Mesothelial cell of epicardium (in vitro differentiated cells): ENCODE results near the gene ADAMTSL1. TPM values are rescaled to one million over a fixed set of nuclear protein-coding genes. Genes with fewer than 3 reads are reported as not detected.

Experiments used
- DNase-seq, 2 experiments: peaks; one replicate each; pipeline ENCODE4 v3.0.0; 2021; ENCODE audit warnings: low spot score in 2 of 2; ENCODE audit not compliant: unreplicated experiment in 2 of 2
- H3K27ac Mint-ChIP-seq: 2 replicates; pipeline ENCODE4 v1.8.0; 2021; ENCODE audit warnings: mixed read lengths
- H3K27me3 Mint-ChIP-seq: 2 replicates; pipeline ENCODE4 v1.8.0; 2021; ENCODE audit warnings: low read depth, mixed read lengths
- H3K36me3 Mint-ChIP-seq: 2 replicates; pipeline ENCODE4 v1.8.0; 2021; ENCODE audit warnings: mixed read lengths
- H3K4me1 Mint-ChIP-seq: 2 replicates; pipeline ENCODE4 v1.8.0; 2021; ENCODE audit warnings: mixed read lengths
- H3K4me3 Mint-ChIP-seq: 2 replicates; pipeline ENCODE4 v1.8.0; 2021; ENCODE audit warnings: mild to moderate bottlenecking, moderate library complexity, mixed read lengths
- H3K9me3 Mint-ChIP-seq: 2 replicates; pipeline ENCODE4 v1.8.0; 2021; ENCODE audit warnings: mixed read lengths
- total RNA-seq: library from RNA; stranded (reverse); gene quantifications from 3 replicates; pipeline ENCODE4 v1.2.1, GENCODE V29; 2021
- TF ChIP-seq, protein P1 (sequence below): fragments of 200-600 bp; sonication (generic); IDR thresholded peaks from one replicate; pipeline ENCODE4 v1.5.0; 2021; ENCODE audit warnings: antibody characterized with exemption; ENCODE audit not compliant: unreplicated experiment

ADAMTSL1 gene
- total RNA-seq, 1 donor from 2014 or later, result 48.0 TPM

DNA sequence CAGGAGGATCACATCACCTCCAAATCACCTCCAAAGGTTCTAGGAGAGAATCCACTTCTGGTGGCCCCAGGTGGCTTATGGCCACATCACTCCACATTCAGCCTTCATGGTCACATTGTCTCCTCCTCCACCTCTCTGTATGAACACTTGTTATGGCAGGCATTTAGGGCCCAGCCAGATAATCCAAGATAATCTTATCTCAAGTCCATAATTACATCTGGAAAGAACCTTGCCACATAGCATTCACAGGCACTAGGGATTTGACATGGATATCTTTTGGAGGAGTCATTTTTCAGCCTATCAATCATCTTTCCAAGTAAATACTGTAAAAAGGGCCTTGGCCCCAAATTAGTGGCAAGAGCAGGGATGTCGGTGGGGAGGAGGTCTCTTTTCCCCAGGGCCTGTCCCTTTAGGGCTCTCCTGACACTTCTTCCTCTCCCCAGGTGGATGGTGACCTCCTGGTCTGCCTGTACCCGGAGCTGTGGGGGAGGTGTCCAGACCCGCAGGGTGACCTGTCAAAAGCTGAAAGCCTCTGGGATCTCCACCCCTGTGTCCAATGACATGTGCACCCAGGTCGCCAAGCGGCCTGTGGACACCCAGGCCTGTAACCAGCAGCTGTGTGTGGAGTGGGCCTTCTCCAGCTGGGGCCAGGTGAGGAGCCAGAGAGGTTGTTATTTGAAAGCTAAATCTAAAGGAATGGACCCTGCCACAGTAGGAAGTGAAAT, 418.2 kb downstream of the ADAMTSL1 start:
- no peak for DNase-seq
- Mint-ChIP-seq H3K4me1 (peaks cover 19% of the 10 kb centered on the region), H3K36me3 (peaks cover 39% of the 10 kb centered on the region), H3K27ac (no peak overlapping the region), H3K27me3 (no peaks in the 10 kb centered on the region), H3K4me3 (no peak overlapping the region), H3K9me3 (peaks cover 37% of the 10 kb centered on the region)
- TF ChIP-seq, protein P1, sequence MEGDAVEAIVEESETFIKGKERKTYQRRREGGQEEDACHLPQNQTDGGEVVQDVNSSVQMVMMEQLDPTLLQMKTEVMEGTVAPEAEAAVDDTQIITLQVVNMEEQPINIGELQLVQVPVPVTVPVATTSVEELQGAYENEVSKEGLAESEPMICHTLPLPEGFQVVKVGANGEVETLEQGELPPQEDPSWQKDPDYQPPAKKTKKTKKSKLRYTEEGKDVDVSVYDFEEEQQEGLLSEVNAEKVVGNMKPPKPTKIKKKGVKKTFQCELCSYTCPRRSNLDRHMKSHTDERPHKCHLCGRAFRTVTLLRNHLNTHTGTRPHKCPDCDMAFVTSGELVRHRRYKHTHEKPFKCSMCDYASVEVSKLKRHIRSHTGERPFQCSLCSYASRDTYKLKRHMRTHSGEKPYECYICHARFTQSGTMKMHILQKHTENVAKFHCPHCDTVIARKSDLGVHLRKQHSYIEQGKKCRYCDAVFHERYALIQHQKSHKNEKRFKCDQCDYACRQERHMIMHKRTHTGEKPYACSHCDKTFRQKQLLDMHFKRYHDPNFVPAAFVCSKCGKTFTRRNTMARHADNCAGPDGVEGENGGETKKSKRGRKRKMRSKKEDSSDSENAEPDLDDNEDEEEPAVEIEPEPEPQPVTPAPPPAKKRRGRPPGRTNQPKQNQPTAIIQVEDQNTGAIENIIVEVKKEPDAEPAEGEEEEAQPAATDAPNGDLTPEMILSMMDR, result no peak

DNA sequence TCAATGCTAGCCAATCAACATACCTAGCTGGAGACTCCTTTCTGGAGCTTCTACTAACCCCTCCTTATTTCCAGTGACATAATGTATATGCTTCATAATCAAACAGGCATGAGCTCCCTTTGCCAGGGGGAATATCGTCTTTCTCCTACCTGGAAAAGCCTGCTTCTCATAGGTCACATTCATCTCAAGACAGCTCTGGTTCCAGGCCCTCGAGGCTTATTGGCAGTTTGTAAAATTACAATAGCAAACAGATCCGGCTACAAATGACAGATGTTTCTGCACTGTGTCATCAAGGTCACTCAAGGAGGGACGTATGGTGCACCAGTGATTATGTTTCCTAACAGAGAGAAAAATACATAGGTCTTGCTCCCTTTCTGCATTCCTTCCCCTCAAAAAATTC, 419.1 kb downstream of the ADAMTSL1 start:
- no peak overlapping the region for H3K27ac Mint-ChIP-seq
- H3K9me3 Mint-ChIP-seq, result peaks cover 38% of the 10 kb centered on the region
- H3K36me3 Mint-ChIP-seq, result peaks cover 43% of the 10 kb centered on the region
- H3K27me3 Mint-ChIP-seq, result no peaks in the 10 kb centered on the region
- H3K4me1 Mint-ChIP-seq, result peaks cover 18% of the 10 kb centered on the region
- TF ChIP-seq, protein P1, result no peak
- no peak for DNase-seq
- no peak overlapping the region for H3K4me3 Mint-ChIP-seq

DNA sequence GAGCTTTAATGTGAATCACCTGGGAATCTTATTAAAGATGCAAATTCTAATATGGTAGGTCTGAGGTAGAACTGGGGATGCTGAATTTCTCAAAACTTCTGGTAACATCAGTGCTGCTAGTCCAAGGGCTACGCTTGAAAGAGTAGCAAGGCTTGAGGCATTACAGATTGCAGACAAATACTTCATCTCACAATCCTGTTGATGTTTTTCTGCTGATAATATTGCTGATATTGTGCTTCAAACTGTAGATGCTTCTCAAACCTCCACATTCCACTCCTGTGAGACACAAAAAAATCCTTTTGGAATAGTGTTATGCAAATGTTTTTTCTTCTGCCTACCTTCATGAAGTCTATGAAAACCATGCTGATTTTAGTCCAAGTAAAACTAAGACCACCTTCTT, 419.5 kb downstream of the ADAMTSL1 start:
- H3K9me3 Mint-ChIP-seq, result peaks cover 42% of the 10 kb centered on the region
- H3K36me3 Mint-ChIP-seq, result peaks cover 48% of the 10 kb centered on the region
- DNase-seq, result no peak
- TF ChIP-seq, protein P1, result no peak
- H3K4me3 Mint-ChIP-seq, result no peak overlapping the region
- H3K27ac Mint-ChIP-seq, result no peak overlapping the region
- H3K27me3 Mint-ChIP-seq, result peaks cover 1% of the 10 kb centered on the region
- peaks cover 14% of the 10 kb centered on the region for H3K4me1 Mint-ChIP-seq

DNA sequence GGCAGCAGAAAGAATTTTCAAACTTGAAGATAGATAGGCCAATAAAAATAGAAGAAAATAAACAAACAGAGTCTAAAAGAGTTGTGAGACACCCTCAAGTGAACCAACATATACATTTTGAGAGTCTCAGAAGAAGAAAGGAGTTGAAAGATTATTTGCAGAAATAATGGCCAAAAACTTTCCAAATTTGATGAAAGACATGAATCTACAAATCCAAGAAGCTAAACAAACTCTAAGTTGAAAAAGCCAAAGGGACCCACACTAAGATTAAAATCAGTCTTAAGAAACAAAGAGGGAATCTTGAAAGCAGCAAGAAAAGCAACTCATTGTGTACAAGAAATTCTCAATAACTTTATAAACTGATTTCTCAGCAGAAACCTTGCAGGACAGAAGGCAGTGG, 422.1 kb downstream of the ADAMTSL1 start:
- Mint-ChIP-seq H3K27ac (no peak overlapping the region), H3K9me3 (peaks cover 61% of the 10 kb centered on the region), H3K36me3 (peaks cover 53% of the 10 kb centered on the region), H3K27me3 (peaks cover 1% of the 10 kb centered on the region), H3K4me3 (no peak overlapping the region), H3K4me1 (no peaks in the 10 kb centered on the region)
- DNase-seq, result no peak
- TF ChIP-seq, protein P1, result no peak

DNA sequence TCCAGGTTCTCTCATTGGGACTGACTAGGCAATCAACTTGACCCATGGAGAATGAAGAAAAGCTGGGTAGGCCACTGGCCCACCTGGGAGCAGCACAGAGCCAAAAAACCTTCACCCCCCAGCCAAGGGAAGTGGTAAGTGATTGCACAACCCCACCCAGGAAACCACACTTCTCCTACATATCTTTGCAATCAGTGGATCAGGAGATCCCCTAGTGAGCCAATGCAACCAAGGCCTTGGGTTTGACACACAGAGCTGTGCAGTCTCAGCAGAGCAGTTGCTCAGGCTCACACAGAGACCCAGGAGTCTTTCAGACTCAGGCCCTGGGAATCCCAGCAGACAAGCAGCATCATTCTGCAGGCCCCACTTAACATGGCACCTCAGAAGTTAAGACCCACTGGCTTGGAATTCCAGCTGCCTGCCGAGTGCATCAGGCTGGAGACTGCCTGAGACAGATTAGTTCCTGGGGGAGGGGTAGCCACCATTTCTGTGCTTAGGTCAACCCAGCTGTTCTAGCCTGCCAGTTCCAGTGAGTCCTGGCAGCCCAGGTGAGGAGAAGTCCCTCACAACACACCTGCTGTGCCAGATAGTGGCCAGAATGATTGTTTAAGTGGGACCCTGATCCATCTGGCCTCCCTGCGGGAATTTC, 422.7 kb downstream of the ADAMTSL1 start:
- H3K36me3 Mint-ChIP-seq, result peaks cover 48% of the 10 kb centered on the region
- H3K27ac Mint-ChIP-seq, result no peak overlapping the region
- no peaks in the 10 kb centered on the region for H3K4me1 Mint-ChIP-seq
- peaks cover 1% of the 10 kb centered on the region for H3K27me3 Mint-ChIP-seq
- peaks cover 65% of the 10 kb centered on the region for H3K9me3 Mint-ChIP-seq
- DNase-seq, result no peak
- TF ChIP-seq, protein P1, result no peak
- H3K4me3 Mint-ChIP-seq, result no peak overlapping the region
